Fibroblast of villous mesenchyme (primary cell): Measurements from ENCODE around the gene SLC47A1. TPM values are rescaled to one million over a fixed set of nuclear protein-coding genes. Genes with fewer than 3 reads are reported as not detected.
"Not testable (repeated sequence)": the region's sequence is repeated elsewhere in the genome, so short reads cannot be mapped to it uniquely, and the experiment has no call there.

ENCODE experiments used
- DNase-seq: peaks from one replicate; pipeline ENCODE4 v3.0.0-alpha.2; 2010; ENCODE audit warnings: low read depth
- H3K4me3 ChIP-seq: 2 replicates; pipeline ENCODE4 v1.5.1; 2011; ENCODE audit warnings: low read depth, mild to moderate bottlenecking, low read length
- CTCF ChIP-seq: IDR thresholded peaks from 2 replicates; pipeline ENCODE4 v1.5.1; 2012; ENCODE audit warnings: low read depth, mild to moderate bottlenecking, low read length; ENCODE audit not compliant: insufficient read depth
- total RNA-seq: library from RNA; depleted of rRNA; stranded (reverse); fragments of >200 nt; gene quantifications from 2 replicates; pipeline ENCODE4 v1.2.3, GENCODE V29; 2012

Gene SLC47A1
- total RNA-seq, 1 donor = 0.86 TPM

GRCh38 chr17:19510903-19511302 is 22.8 kb upstream of the SLC47A1 start:
- H3K4me3 ChIP-seq = no peak overlapping the region

GRCh38 chr17:19513897-19514488 is 19.7 kb upstream of the SLC47A1 start:
- peak; percentile 73 for DNase-seq
- no peak overlapping the region for H3K4me3 ChIP-seq
- peak; percentile 87 for TF ChIP-seq CTCF

More at GRCh38 chr17:19510903-19511302, 22.8 kb upstream of the SLC47A1 start:
- no peak for TF ChIP-seq CTCF
- peak; percentile 36 for DNase-seq

- no peak overlapping the region for H3K4me3 ChIP-seq
- no peak for DNase-seq
- no peak for TF ChIP-seq CTCF
Measured at GRCh38 chr17:19517699-19518098, 16.0 kb upstream of the SLC47A1 start.

GRCh38 chr17:19519388-19520291 is 14.0 kb upstream of the SLC47A1 start:
- H3K4me3 ChIP-seq = not testable (repeated sequence)
- DNase-seq = peak; percentile 93

GRCh38 chr17:19520641-19521040 is 13.0 kb upstream of the SLC47A1 start:
- no peak overlapping the region for H3K4me3 ChIP-seq
- no peak for TF ChIP-seq CTCF
- DNase-seq = no peak

GRCh38 chr17:19523690-19524089 is 10.0 kb upstream of the SLC47A1 start:
- DNase-seq = no peak
- TF ChIP-seq CTCF = no peak
- H3K4me3 ChIP-seq = no peak overlapping the region

GRCh38 chr17:19526950-19527349 is 6.7 kb upstream of the SLC47A1 start:
- H3K4me3 ChIP-seq, DNase-seq: not testable (repeated sequence)
